H1 (cell line): ENCODE measurements around the gene GALNT7. TPM values are rescaled to one million over a fixed set of nuclear protein-coding genes. Genes with fewer than 3 reads are reported as not detected.

ENCODE experiments used
- CTCF ChIA-PET: fragments of 300-600 bp; sonication (Branson Sonifier 250); formaldehyde crosslinking; loops from one replicate; lab custom pipeline; 2021; ENCODE audit not compliant: partially characterized antibody; lab: Charles Lee
- POLR2A ChIA-PET: fragments of 300-600 bp; sonication (Branson Sonifier 250); formaldehyde crosslinking; loops from one replicate; lab custom pipeline; 2021; ENCODE audit warnings: inconsistent platforms; ENCODE audit not compliant: partially characterized antibody; lab: Charles Lee
- DNase-seq, 2 experiments: peaks; one replicate each; pipeline versions ENCODE4 v3.0.0 to v3.0.0-alpha.2; 2010 to 2022; ENCODE audit warnings: low spot score in 2 of 2, low read depth in 1 of 2, mixed read lengths in 1 of 2
- FAIRE-seq: peaks from 2 replicates; lab custom pipeline; 2011; peaks lifted over from hg19 to GRCh38; lab: Jason Lieb, UNC
- H2AFZ ChIP-seq: 2 replicates; pipeline ENCODE4 v1.8.1; 2012; ENCODE audit warnings: low read length, inconsistent platforms
- H2AK5ac ChIP-seq: 2 replicates; pipeline ENCODE4 v1.6.1; 2013; ENCODE audit warnings: low read depth, low read length
- H2BK120ac ChIP-seq: replicated peaks from 2 replicates; pipeline ENCODE3; 2013; ENCODE audit warnings: low read depth, low read length, inconsistent platforms
- H2BK12ac ChIP-seq: 2 replicates; pipeline ENCODE4 v1.6.1; 2013; ENCODE audit warnings: low read depth, low read length
- H2BK15ac ChIP-seq: 2 replicates; pipeline ENCODE4 v1.6.1; 2013; ENCODE audit warnings: low read length
- H2BK20ac ChIP-seq: 2 replicates; pipeline ENCODE4 v1.6.1; 2013; ENCODE audit warnings: low read length
- H2BK5ac ChIP-seq: 2 replicates; pipeline ENCODE4 v1.6.1; 2013; ENCODE audit warnings: low read depth, low read length
- H3K14ac ChIP-seq: 2 replicates; pipeline ENCODE4 v1.6.1; 2013; ENCODE audit warnings: inconsistent platforms; ENCODE audit not compliant: insufficient read length
- H3K18ac ChIP-seq: 2 replicates; pipeline ENCODE4 v1.6.1; 2013; ENCODE audit warnings: low read length; ENCODE audit errors: extremely low read depth
- H3K23ac ChIP-seq: 2 replicates; pipeline ENCODE4 v1.6.1; 2013; ENCODE audit warnings: inconsistent platforms; ENCODE audit not compliant: insufficient read length
- H3K23me2 ChIP-seq: 2 replicates; pipeline ENCODE4 v1.6.1; 2013; ENCODE audit warnings: low read depth, low read length
- H3K27ac ChIP-seq: 2 replicates; pipeline ENCODE4 v1.6.1; 2011; ENCODE audit warnings: low read depth, low read length, inconsistent platforms
- H3K27me3 ChIP-seq, 4 experiments: replicated peaks in 1 of 4; 1 replicate in 1 of 4; 2 replicates in 3 of 4; pipeline versions ENCODE4 v1.6.1 to v1.8.1; 2011 to 2013; ENCODE audit warnings: low read length in 3 of 4, mild to moderate bottlenecking in 3 of 4, inconsistent platforms in 2 of 4, mixed read lengths in 2 of 4, moderate library complexity in 1 of 4; ENCODE audit not compliant: control insufficient read depth in 3 of 4, insufficient read depth in 3 of 4; ENCODE audit errors: extremely low read depth in 1 of 4
- H3K36me3 ChIP-seq, 4 experiments: 2 replicates each; pipeline versions ENCODE4 v1.6.1 to v1.8.1; 2011 to 2013; ENCODE audit warnings: mild to moderate bottlenecking in 4 of 4, low read length in 3 of 4, moderate library complexity in 2 of 4, control low read depth in 1 of 4, inconsistent platforms in 1 of 4; ENCODE audit not compliant: insufficient read depth in 4 of 4, control insufficient read depth in 2 of 4
- H3K4ac ChIP-seq: replicated peaks from 2 replicates; pipeline ENCODE3; 2013; ENCODE audit warnings: low read length, low read depth, mixed read lengths, inconsistent platforms; ENCODE audit not compliant: insufficient read length
- H3K4me1 ChIP-seq, 4 experiments: replicated peaks in 1 of 4; 1 replicate in 1 of 4; 2 replicates in 3 of 4; pipeline versions ENCODE4 v1.6.1 to v1.8.1; 2011 to 2013; ENCODE audit warnings: low read length in 3 of 4, inconsistent platforms in 2 of 4, mixed read lengths in 1 of 4; ENCODE audit not compliant: insufficient read depth in 4 of 4, control insufficient read depth in 3 of 4
- H3K4me2 ChIP-seq, 2 experiments: 2 replicates each; pipeline versions ENCODE4 v1.6.1 to v1.8.1; 2011 to 2013; ENCODE audit warnings: low read depth in 2 of 2, low read length in 2 of 2, control low read depth in 1 of 2, inconsistent platforms in 1 of 2, mild to moderate bottlenecking in 1 of 2; ENCODE audit not compliant: insufficient read depth in 1 of 2
- H3K4me3 ChIP-seq, 4 experiments: fragments of 200-600, 300-600 bp in 1 of 4; sonication (generic), shearing (Covaris generic), sonication (Bioruptor Twin) in 1 of 4; 2 replicates each; pipeline versions ENCODE4 v1.5.1 to v1.8.1; 2011 to 2016; ENCODE audit warnings: low read length in 4 of 4, low read depth in 3 of 4, control low read depth in 2 of 4, inconsistent platforms in 2 of 4, mild to moderate bottlenecking in 2 of 4, mixed read lengths in 1 of 4, moderate library complexity in 1 of 4; ENCODE audit not compliant: insufficient read depth in 2 of 4; ENCODE audit errors: extremely low read depth in 1 of 4
- H3K56ac ChIP-seq: replicated peaks from 2 replicates; pipeline ENCODE3; 2013; ENCODE audit warnings: low read depth, mild to moderate bottlenecking, mixed read lengths, low read length, inconsistent platforms; ENCODE audit not compliant: insufficient read length
- H3K79me1 ChIP-seq: 2 replicates; pipeline ENCODE4 v1.6.1; 2013; ENCODE audit warnings: low read depth, low read length, control low read depth
- H3K79me2 ChIP-seq, 2 experiments: 2 replicates each; pipeline versions ENCODE4 v1.6.1 to v1.8.1; 2012 to 2013; ENCODE audit warnings: low read length in 2 of 2, mild to moderate bottlenecking in 2 of 2, inconsistent platforms in 1 of 2; ENCODE audit not compliant: insufficient read depth in 2 of 2, control insufficient read depth in 1 of 2
- H3K9ac ChIP-seq, 4 experiments: replicated peaks in 1 of 4; 1 replicate in 1 of 4; 2 replicates in 3 of 4; pipeline versions ENCODE4 v1.6.1 to v1.8.1; 2011 to 2013; ENCODE audit warnings: low read depth in 3 of 4, low read length in 3 of 4, control low read depth in 2 of 4, mild to moderate bottlenecking in 2 of 4, moderate library complexity in 2 of 4, inconsistent platforms in 1 of 4; ENCODE audit errors: extremely low read depth in 1 of 4
- H3K9me3 ChIP-seq, 2 experiments: 2 replicates each; pipeline versions ENCODE4 v1.6.1 to v1.8.1; 2012 to 2013; ENCODE audit warnings: mild to moderate bottlenecking in 2 of 2, moderate library complexity in 2 of 2, control low read depth in 1 of 2, inconsistent platforms in 1 of 2, low read depth in 1 of 2, low read length in 1 of 2, mixed read lengths in 1 of 2; ENCODE audit not compliant: insufficient read depth in 2 of 2
- H4K20me1 ChIP-seq, 2 experiments: replicated peaks in 1 of 2; 2 replicates each; pipeline versions ENCODE3 to v1.8.1; 2011 to 2013; ENCODE audit warnings: inconsistent platforms in 2 of 2, low read length in 2 of 2, mild to moderate bottlenecking in 1 of 2; ENCODE audit not compliant: insufficient read depth in 2 of 2, control insufficient read depth in 1 of 2
- H4K5ac ChIP-seq: 2 replicates; pipeline ENCODE4 v1.6.1; 2013; ENCODE audit warnings: low read length, low read depth, mixed read lengths, inconsistent platforms; ENCODE audit not compliant: insufficient read length
- H4K8ac ChIP-seq: 2 replicates; pipeline ENCODE4 v1.8.0; 2013; ENCODE audit warnings: mild to moderate bottlenecking, moderate library complexity, low read length, inconsistent platforms; ENCODE audit not compliant: insufficient read depth; ENCODE audit errors: extremely low read depth
- H4K91ac ChIP-seq: replicated peaks from 2 replicates; pipeline ENCODE3; 2013; ENCODE audit warnings: low read length, mixed read lengths, inconsistent platforms; ENCODE audit not compliant: insufficient read length
- ATF3 ChIP-seq: IDR thresholded peaks from 2 replicates; pipeline ENCODE4 v1.6.1; 2011; ENCODE audit warnings: low read depth, mild to moderate bottlenecking, low read length; ENCODE audit not compliant: insufficient read depth
- EP300 ChIP-seq, 2 experiments: IDR thresholded peaks; 1 replicate in 1 of 2; 2 replicates in 1 of 2; pipeline ENCODE4 v1.6.1; 2011 to 2012; ENCODE audit warnings: low read depth in 2 of 2, low read length in 2 of 2, mild to moderate bottlenecking in 2 of 2, borderline replicate concordance in 1 of 2, inconsistent platforms in 1 of 2, moderate library complexity in 1 of 2
- FOSL1 ChIP-seq: IDR thresholded peaks from 2 replicates; pipeline ENCODE4 v1.6.1; 2011; ENCODE audit warnings: mild to moderate bottlenecking, low read depth, low read length, moderate library complexity; ENCODE audit not compliant: insufficient read depth
- JUND ChIP-seq: IDR thresholded peaks from 2 replicates; pipeline ENCODE4 v1.6.1; 2011; ENCODE audit warnings: mild to moderate bottlenecking, improper control_type of control experiment, low read length
- RBBP5 ChIP-seq: IDR thresholded peaks from 2 replicates; pipeline ENCODE4 v1.7.1; 2012; ENCODE audit warnings: low read depth, mild to moderate bottlenecking, inconsistent platforms, low read length, moderate library complexity, borderline replicate concordance
- SAP30 ChIP-seq: fragments of 300-600 bp; sonication (generic); IDR thresholded peaks from 2 replicates; pipeline ENCODE4 v1.7.1; 2012; ENCODE audit warnings: low read length, moderate library complexity, mild to moderate bottlenecking, inconsistent platforms; ENCODE audit not compliant: insufficient read depth, insufficient replicate concordance
- SIX5 ChIP-seq: IDR thresholded peaks from 2 replicates; pipeline ENCODE4 v1.6.1; 2011; ENCODE audit warnings: mild to moderate bottlenecking, low read depth, low read length
- SP2 ChIP-seq: IDR thresholded peaks from 2 replicates; pipeline ENCODE4 v1.6.1; 2012; ENCODE audit warnings: mild to moderate bottlenecking, low read length, inconsistent platforms
- TAF7 ChIP-seq: optimal IDR thresholded peaks from 2 replicates; pipeline ENCODE3; 2011; ENCODE audit warnings: low read depth, mild to moderate bottlenecking, inconsistent platforms, low read length, moderate library complexity, borderline replicate concordance
- USF2 ChIP-seq: IDR thresholded peaks from 2 replicates; pipeline ENCODE4 v1.6.1; 2011; ENCODE audit warnings: low read length, improper control_type of control experiment
- YY1 ChIP-seq: IDR thresholded peaks from 2 replicates; pipeline ENCODE4 v1.6.1; 2011; ENCODE audit warnings: low read depth, mild to moderate bottlenecking, low read length
- WGBS, 2 experiments: shearing (Covaris generic) in 1 of 2; methylation state at CpG; one replicate each; pipeline versions ENCODE4 v1.1.6 to v1.1.7; 2013 to 2015; ENCODE audit warnings: low lambda C conversion rate in 2 of 2, mixed read lengths in 2 of 2, inconsistent platforms in 1 of 2, low coverage in 1 of 2, missing lambda C conversion rate in 1 of 2; ENCODE audit not compliant: insufficient replicate concordance in 2 of 2, insufficient coverage in 1 of 2, insufficient read length in 1 of 2; ENCODE audit errors: extremely low coverage in 1 of 2, missing lambda C conversion rate in 1 of 2; 5-methylcytosine and 5-hydroxymethylcytosine counted together
- polyA plus RNA-seq, 7 experiments: library from polyadenylated mRNA; depleted of rRNA in 3 of 7; stranded (reverse) in 5 of 7; unstranded in 2 of 7; fragments of >200 nt in 5 of 7; fragments of 200-250 nt in 2 of 7; gene quantifications; 1 replicate in 5 of 7; 2 replicates in 1 of 7; 4 replicates in 1 of 7; pipeline versions ENCODE4 v1.2.1 to v1.2.3, GENCODE V29; 2011 to 2013; ENCODE audit warnings: missing spikeins in 2 of 7, mixed read lengths in 2 of 7
- total RNA-seq: library from RNA; stranded (reverse); fragmentation: NEBNext Ultra II Directional; extraction: Animal tissue kit (Norgen Biotek cat#: 25700); gene quantifications from 2 replicates; pipeline ENCODE4 v1.2.1, GENCODE V29; 2021

The GALNT7 gene
- total and polyA plus RNA-seq, 2 of the 8 experiments (the other 6 are each of a cell fraction or from before 2014, with no cell fraction given) = 22.4 to 85.5 TPM

- Histone ChIP-seq H2BK12ac (no peak overlapping the region), H2BK20ac (no peak overlapping the region), H3K23me2 (no peaks in the 10 kb centered on the region), H3K23ac (no peak overlapping the region), H4K5ac (no peak overlapping the region), H3K79me1 (no peaks in the 10 kb centered on the region), H3K14ac (no peak overlapping the region), H4K8ac (no peak overlapping the region), H3K36me3 (no peaks in the 10 kb centered on the region), H2BK15ac (no peak overlapping the region), H2BK5ac (no peak overlapping the region), H3K27me3 (no peaks in the 10 kb centered on the region), H3K27ac (no peak overlapping the region), H4K91ac (no peak overlapping the region), H3K9ac (no peak overlapping the region), H3K4ac (no peak overlapping the region), H3K79me2 (no peaks in the 10 kb centered on the region), H4K20me1 (no peaks in the 10 kb centered on the region), H2AFZ (peak overlapping the region; percentile 72; the same call in 1 of the 2 replicates), H3K4me3 (no peak overlapping the region), H2AK5ac (no peak overlapping the region), H2BK120ac (no peak overlapping the region), H3K4me1 (peaks cover 0 to 5% (median 0%) of the 10 kb centered on the region in 4 experiments; a peak in 3 of 7 replicates), H3K18ac (no peak overlapping the region), H3K4me2 (no peak overlapping the region), H3K9me3 (no peaks in the 10 kb centered on the region), H3K56ac (no peak overlapping the region)
- POLR2A ChIA-PET = no interaction called here
- WGBS, 2 experiments = 95% methylated on average over 3 of the region's 3 CpGs; no CpG with 5 or more reads in 1 of the 2 experiments
- CTCF ChIA-PET = interaction anchor here (0.9 to 1.8 kb wide), 2 partner anchors 17 to 112 kb away, joined by 3 to 5 read pairs; no protein-coding TSS in a partner anchor
- FAIRE-seq (no peak), DNase-seq (no peak)
- TF ChIP-seq YY1 (no peak), USF2 (no peak), JUND (no peak), SP2 (no peak), FOSL1 (no peak), SAP30 (no peak), EP300 (IDR thresholded peaks at IDR 0.05; ENCODE audit: borderline replicate concordance in 1 of 2, low read depth in 2 of 2, low read length in 2 of 2) (no peak), ATF3 (no peak), SIX5 (no peak), TAF7 (no peak), RBBP5 (no peak)
Observed at GRCh38 chr4:173145131-173145530, 23.5 kb upstream of the GALNT7 start.
